Stimulated activated naive CD8-positive, alpha-beta T cell treated with anti-CD3 and anti-CD28 coated beads, Interleukin-15, Interleukin-2, amounts not matched to agents 100 ng/mL and 50 ng/mL, for 24 hours (primary cell): ENCODE results near the gene CRACR2A.

Source experiments
- H3K27ac Mint-ChIP-seq: one replicate; pipeline ENCODE4 v1.8.0; 2021; ENCODE audit warnings: mild to moderate bottlenecking, mixed read lengths
- H3K27me3 Mint-ChIP-seq: one replicate; pipeline ENCODE4 v1.8.0; 2021; ENCODE audit warnings: mixed read lengths
- H3K36me3 Mint-ChIP-seq: one replicate; pipeline ENCODE4 v1.8.0; 2021; ENCODE audit warnings: low read depth, mixed read lengths
- H3K4me1 Mint-ChIP-seq: one replicate; pipeline ENCODE4 v1.8.0; 2021; ENCODE audit warnings: low read depth, mixed read lengths
- H3K4me3 Mint-ChIP-seq: one replicate; pipeline ENCODE4 v1.8.0; 2021; ENCODE audit warnings: mild to moderate bottlenecking, mixed read lengths
- H3K9me3 Mint-ChIP-seq: one replicate; pipeline ENCODE4 v1.8.0; 2021; ENCODE audit warnings: mixed read lengths

CRACR2A gene

GRCh38 chr12:3580094-3580749 is 172.7 kb downstream of the CRACR2A start:
- Mint-ChIP-seq H3K9me3 (no peaks in the 10 kb centered on the region), H3K4me1 (no peaks in the 10 kb centered on the region), H3K4me3 (no peak overlapping the region), H3K27me3 (peaks cover 3% of the 10 kb centered on the region), H3K36me3 (no peaks in the 10 kb centered on the region), H3K27ac (no peak overlapping the region)

DNA sequence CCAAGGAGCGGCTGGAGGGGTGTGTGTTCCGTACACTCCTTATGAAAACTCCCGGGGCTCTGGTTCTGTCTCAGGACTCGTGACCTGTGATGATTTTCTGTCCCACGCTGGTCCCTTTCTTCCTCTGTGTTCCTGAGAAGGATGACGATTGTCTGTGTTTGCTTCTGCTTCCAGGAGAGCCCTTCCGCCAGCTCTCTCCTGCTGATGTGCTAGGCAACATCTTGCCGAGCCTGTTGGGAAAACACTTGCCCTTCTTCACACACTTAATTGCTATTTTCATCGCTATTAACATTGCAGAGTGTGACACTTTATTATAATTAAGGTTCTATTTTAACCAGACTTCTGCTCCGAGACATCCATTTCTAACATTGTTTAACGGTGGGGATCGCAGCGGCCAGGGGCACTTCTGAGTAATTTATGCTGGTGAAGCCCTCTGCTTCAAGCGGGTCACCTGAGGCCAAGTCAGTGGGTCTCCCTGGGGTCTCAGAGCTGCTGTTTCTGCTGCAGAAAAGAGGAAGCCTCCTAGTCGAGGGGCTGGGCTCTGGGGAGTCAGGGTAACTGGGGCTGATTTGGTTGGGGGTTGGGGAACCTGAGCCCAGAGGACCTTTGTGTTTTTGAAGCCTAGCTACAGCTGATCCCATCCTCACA is 173.3 kb downstream of the CRACR2A start:
- no peaks in the 10 kb centered on the region for H3K36me3 Mint-ChIP-seq
- H3K27me3 Mint-ChIP-seq = peaks cover 3% of the 10 kb centered on the region
- H3K4me3 Mint-ChIP-seq = no peak overlapping the region
- H3K9me3 Mint-ChIP-seq = no peaks in the 10 kb centered on the region
- no peaks in the 10 kb centered on the region for H3K4me1 Mint-ChIP-seq
- H3K27ac Mint-ChIP-seq = no peak overlapping the region

DNA sequence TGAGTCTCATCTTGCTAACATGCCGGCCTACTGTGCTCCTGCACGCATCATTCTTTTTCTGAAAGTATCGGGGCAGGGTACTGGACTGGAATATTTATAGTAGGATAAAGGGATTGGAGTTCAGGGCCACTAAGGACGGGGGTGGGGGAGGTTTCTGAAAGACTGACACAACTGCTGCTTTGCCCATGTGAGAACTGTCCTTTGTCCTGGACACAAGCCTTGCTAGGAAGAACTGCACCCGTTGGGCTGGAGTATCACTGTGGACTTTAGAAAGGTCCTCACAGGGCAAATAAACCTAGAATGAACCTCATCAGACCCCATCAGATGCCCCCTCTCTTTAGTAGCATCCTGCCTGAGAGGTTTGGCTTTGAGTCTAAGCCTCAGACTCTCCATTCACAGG is 174.4 kb downstream of the CRACR2A start:
- Mint-ChIP-seq H3K4me3 (no peak overlapping the region), H3K36me3 (no peaks in the 10 kb centered on the region), H3K27ac (no peak overlapping the region), H3K27me3 (peaks cover 5% of the 10 kb centered on the region), H3K9me3 (no peaks in the 10 kb centered on the region), H3K4me1 (no peaks in the 10 kb centered on the region)

- no peaks in the 10 kb centered on the region for H3K4me1 Mint-ChIP-seq
- H3K27me3 Mint-ChIP-seq = peaks cover 5% of the 10 kb centered on the region
- H3K27ac Mint-ChIP-seq = no peak overlapping the region
Measured at GRCh38 chr12:3576891-3577290, 176.0 kb downstream of the CRACR2A start.

DNA sequence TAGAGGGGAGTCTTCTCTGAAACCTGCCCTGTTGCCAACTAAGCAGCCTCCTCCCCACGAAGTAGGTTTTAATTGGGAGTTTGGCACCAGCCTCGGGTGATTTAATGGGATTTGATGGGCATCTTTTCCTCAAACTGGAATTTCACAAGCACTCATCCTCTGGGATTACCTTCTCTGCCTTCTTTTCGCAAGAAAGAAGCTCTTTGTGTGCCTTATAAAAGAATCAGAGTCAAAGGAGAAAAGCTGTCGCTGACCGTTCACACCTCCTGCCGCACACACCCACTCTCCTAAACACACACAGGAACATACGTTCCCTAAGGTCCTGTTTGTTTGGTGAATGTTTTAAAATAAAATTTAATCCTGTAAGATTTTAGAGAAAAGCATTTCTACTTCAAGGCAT is 177.9 kb downstream of the CRACR2A start:
- Mint-ChIP-seq H3K36me3 (no peaks in the 10 kb centered on the region), H3K4me1 (no peaks in the 10 kb centered on the region), H3K27me3 (peaks cover 5% of the 10 kb centered on the region), H3K9me3 (no peaks in the 10 kb centered on the region), H3K27ac (no peak overlapping the region), H3K4me3 (no peak overlapping the region)

More at GRCh38 chr12:3576891-3577290, 176.0 kb downstream of the CRACR2A start:
- H3K9me3 Mint-ChIP-seq = no peaks in the 10 kb centered on the region
- H3K36me3 Mint-ChIP-seq = no peaks in the 10 kb centered on the region
- H3K4me3 Mint-ChIP-seq = no peak overlapping the region

DNA sequence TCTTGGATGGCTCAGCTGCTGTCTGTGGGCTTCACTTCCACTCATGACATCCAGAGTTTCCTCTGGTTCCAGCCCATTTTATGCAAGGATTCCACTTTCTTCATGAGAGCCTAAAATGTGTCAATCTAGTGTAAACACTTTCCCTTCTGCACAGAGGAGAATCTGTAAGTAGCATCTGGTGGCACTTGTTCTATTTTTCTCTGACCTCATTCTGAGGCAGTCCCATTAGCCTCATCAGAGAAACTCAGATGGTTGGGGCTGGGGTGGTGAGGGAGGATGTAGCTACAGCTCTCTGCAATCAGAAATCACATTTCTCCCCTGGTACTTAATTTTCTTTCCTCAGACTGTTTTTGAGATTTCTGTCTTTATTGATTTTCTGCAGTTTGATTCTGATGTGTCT is 180.3 kb downstream of the CRACR2A start:
- peaks cover 5% of the 10 kb centered on the region for H3K27me3 Mint-ChIP-seq
- H3K9me3 Mint-ChIP-seq = no peaks in the 10 kb centered on the region
- no peaks in the 10 kb centered on the region for H3K4me1 Mint-ChIP-seq

GRCh38 chr12:3571724-3572123 is 181.2 kb downstream of the CRACR2A start:
- Mint-ChIP-seq H3K4me1 (no peaks in the 10 kb centered on the region), H3K36me3 (no peaks in the 10 kb centered on the region), H3K9me3 (no peaks in the 10 kb centered on the region), H3K27ac (no peak overlapping the region), H3K27me3 (peaks cover 5% of the 10 kb centered on the region), H3K4me3 (no peak overlapping the region)

More for the DNA sequence above, 180.3 kb downstream of the CRACR2A start:
- Mint-ChIP-seq H3K27ac (no peak overlapping the region), H3K4me3 (no peak overlapping the region), H3K36me3 (no peaks in the 10 kb centered on the region)

DNA sequence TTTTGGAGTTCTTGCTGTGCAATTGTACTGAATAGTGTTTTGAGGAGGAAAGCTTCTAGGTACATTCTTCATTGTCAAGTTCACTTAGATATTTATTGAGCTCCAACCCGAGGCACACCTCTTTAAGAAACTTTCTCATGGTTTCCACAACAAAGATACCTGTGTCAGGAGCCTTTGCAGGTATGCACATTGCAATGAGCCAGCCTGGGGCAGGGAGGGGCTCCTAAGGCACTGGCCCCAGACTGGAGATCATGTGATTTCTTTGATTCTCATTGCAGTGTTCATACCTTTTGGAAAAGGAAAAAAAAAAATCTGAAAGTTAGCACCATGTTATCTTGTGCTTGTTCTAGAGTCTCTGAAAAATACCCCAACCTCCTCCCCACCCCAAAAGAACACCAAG is 181.6 kb downstream of the CRACR2A start:
- Mint-ChIP-seq H3K36me3 (no peaks in the 10 kb centered on the region), H3K27ac (no peak overlapping the region), H3K9me3 (no peaks in the 10 kb centered on the region), H3K27me3 (peaks cover 5% of the 10 kb centered on the region), H3K4me3 (no peak overlapping the region), H3K4me1 (no peaks in the 10 kb centered on the region)

DNA sequence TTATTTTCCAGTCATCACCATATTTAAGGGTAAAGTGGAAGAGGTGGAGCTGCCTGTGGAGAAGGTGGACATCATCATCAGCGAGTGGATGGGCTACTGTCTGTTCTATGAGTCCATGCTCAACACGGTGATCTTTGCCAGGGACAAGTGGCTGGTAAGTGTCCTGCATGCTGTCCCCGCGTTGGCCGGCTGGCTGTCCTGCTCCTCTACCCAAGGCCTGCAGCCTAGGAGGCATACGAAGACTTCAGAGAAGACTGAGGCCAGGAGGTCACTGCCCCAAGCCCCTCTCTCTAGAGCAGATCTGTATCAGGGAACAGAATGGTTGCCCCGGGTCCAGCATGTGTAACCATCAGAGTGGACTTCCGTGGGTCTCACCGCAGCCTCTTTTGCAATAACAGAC is 184.2 kb downstream of the CRACR2A start:
- H3K4me1 Mint-ChIP-seq = no peaks in the 10 kb centered on the region
- no peaks in the 10 kb centered on the region for H3K36me3 Mint-ChIP-seq
- no peaks in the 10 kb centered on the region for H3K27me3 Mint-ChIP-seq
- H3K27ac Mint-ChIP-seq = no peak overlapping the region
- H3K4me3 Mint-ChIP-seq = no peak overlapping the region
- no peaks in the 10 kb centered on the region for H3K9me3 Mint-ChIP-seq

- H3K4me3 Mint-ChIP-seq = no peak overlapping the region
- H3K27ac Mint-ChIP-seq = no peak overlapping the region
- no peaks in the 10 kb centered on the region for H3K27me3 Mint-ChIP-seq
- no peaks in the 10 kb centered on the region for H3K36me3 Mint-ChIP-seq
- no peaks in the 10 kb centered on the region for H3K4me1 Mint-ChIP-seq
- H3K9me3 Mint-ChIP-seq = no peaks in the 10 kb centered on the region
Measured at GRCh38 chr12:3565985-3566384, 186.9 kb downstream of the CRACR2A start.
